ENCODE measurements around the gene FOXN4. TPM values are rescaled to one million over a fixed set of nuclear protein-coding genes. Genes with fewer than 3 reads are reported as not detected.

FOXN4 gene
- polyA plus RNA-seq, 12 donors = 0.05 to 0.34 (median 0.13) TPM; not detected in 4

- DNase-seq = no peak
Observed at GRCh38 chr12:109286252-109286651, 22.8 kb downstream of the FOXN4 start.

- DNase-seq = no peak
Observed at GRCh38 chr12:109284392-109284791, 24.7 kb downstream of the FOXN4 start.

GRCh38 chr12:109281452-109281851 lies 27.6 kb downstream of the FOXN4 start:
- no peak for DNase-seq

GRCh38 chr12:109279525-109279924 lies 29.6 kb downstream of the FOXN4 start:
- no peak for DNase-seq

GRCh38 chr12:109278912-109279311 lies 30.2 kb downstream of the FOXN4 start:
- no peak for DNase-seq

GRCh38 chr12:109277899-109278762 lies 31.0 kb downstream of the FOXN4 start:
- DNase-seq = peak; percentile 60

- no peak for DNase-seq
Observed at GRCh38 chr12:109277255-109277898, 31.7 kb downstream of the FOXN4 start.

GRCh38 chr12:109276160-109276559 lies 32.9 kb downstream of the FOXN4 start:
- no peak for DNase-seq

GRCh38 chr12:109275173-109275572 lies 33.9 kb downstream of the FOXN4 start:
- no peak for DNase-seq

GRCh38 chr12:109274381-109274780 lies 34.7 kb downstream of the FOXN4 start:
- DNase-seq = no peak

- no peak for DNase-seq
Observed at GRCh38 chr12:109273354-109273753, 35.7 kb downstream of the FOXN4 start.

GRCh38 chr12:109271418-109271817 lies 37.7 kb downstream of the FOXN4 start:
- no peak for DNase-seq

GRCh38 chr12:109270494-109270893 lies 38.6 kb downstream of the FOXN4 start:
- no peak for DNase-seq

GRCh38 chr12:109269428-109269827 lies 39.7 kb downstream of the FOXN4 start:
- DNase-seq = no peak

GRCh38 chr12:109268896-109269295 lies 40.2 kb downstream of the FOXN4 start:
- DNase-seq = no peak

- DNase-seq = no peak
Observed at GRCh38 chr12:109267361-109267760, 41.7 kb downstream of the FOXN4 start.

- DNase-seq = no peak
Observed at GRCh38 chr12:109266106-109266879, 42.8 kb downstream of the FOXN4 start.

- DNase-seq = no peak
Observed at GRCh38 chr12:109264943-109265650, 44.0 kb downstream of the FOXN4 start.

- DNase-seq = peak; percentile 61
Observed at GRCh38 chr12:109264095-109264942, 44.8 kb downstream of the FOXN4 start.

GRCh38 chr12:109263439-109263838 lies 45.6 kb downstream of the FOXN4 start:
- no peak for DNase-seq

GRCh38 chr12:109261939-109262338 lies 47.1 kb downstream of the FOXN4 start:
- no peak for DNase-seq

Data from muscle of arm (tissue), 12 donors.